ENCODE results near the gene ADGRE1. TPM values are rescaled to one million over a fixed set of nuclear protein-coding genes. Genes with fewer than 3 reads are reported as not detected.

The ADGRE1 gene
- total and polyA plus RNA-seq, 2 of the 13 experiments (the other 11 are each of a cell fraction or from before 2014, with no cell fraction given): not detected

DNA sequence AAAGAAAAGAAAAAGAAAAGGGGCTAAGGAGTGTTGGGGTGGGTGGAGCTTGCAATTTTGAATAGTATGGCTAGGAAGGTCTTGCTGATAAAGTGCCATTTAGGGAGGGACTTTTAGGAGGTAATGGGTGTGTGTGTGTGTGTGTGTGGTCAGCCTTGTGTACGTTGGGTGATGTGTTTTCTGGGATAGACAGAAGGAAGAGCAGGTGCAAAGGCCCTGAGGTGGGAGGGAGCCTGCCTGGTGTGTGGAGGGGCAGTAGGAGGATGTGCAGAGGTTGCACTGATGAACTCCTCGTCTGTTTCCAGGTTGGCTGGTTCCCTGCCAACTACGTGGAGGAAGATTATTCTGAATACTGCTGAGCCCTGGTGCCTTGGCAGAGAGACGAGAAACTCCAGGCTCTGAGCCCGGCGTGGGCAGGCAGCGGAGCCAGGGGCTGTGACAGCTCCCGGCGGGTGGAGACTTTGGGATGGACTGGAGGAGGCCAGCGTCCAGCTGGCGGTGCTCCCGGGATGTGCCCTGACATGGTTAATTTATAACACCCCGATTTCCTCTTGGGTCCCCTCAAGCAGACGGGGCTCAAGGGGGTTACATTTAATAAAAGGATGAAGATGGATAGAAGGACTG lies 30.5 kb upstream of the ADGRE1 start:
- Histone ChIP-seq H4K20me1 (ENCODE audit: insufficient read depth, low read length) (no peaks in the 10 kb centered on the region), H3K27me3 (ENCODE audit: control insufficient read depth in 1 of 2, insufficient read depth in 2 of 2, low read length in 2 of 2) (peaks cover 0 to 4% of the 10 kb centered on the region in 2 experiments; a peak in 1 of 5 replicates), H3K4me1 (ENCODE audit: insufficient read depth, low read length) (no peaks in the 10 kb centered on the region), H3K36me3 (replicated peaks in 1 of 2; ENCODE audit: control insufficient read depth in 1 of 2, insufficient read depth in 2 of 2, low read length in 2 of 2) (no peaks in the 10 kb centered on the region), H3K9me3 (ENCODE audit: low read length) (no peaks in the 10 kb centered on the region), H3K4me3 (replicated peaks in 1 of 3; ENCODE audit: insufficient read depth in 1 of 3, low read depth in 2 of 3, low read length in 3 of 3) (no peak overlapping the region), H3K27ac (ENCODE audit: extremely low read length, insufficient read depth, low read length) (no peak overlapping the region), H3K9ac (ENCODE audit: insufficient read depth, low read depth, low read length) (no peak overlapping the region), H3K79me2 (ENCODE audit: insufficient read depth, low read length) (no peaks in the 10 kb centered on the region), H2AFZ (ENCODE audit: low read length) (no peak overlapping the region), H3K4me2 (ENCODE audit: low read depth, low read length) (no peak overlapping the region)
- no peak for TF ChIP-seq ZNF414 (CRISPR knock-in tag; IDR thresholded peaks at IDR 0.05)
- TF ChIP-seq ZKSCAN8 (CRISPR knock-in tag; IDR thresholded peaks at IDR 0.05; ENCODE audit: borderline replicate concordance): no peak
- WGBS (ENCODE audit: low lambda C conversion rate): 1% methylated on average over 9 of the region's 14 CpGs
- ATAC-seq (no peak), FAIRE-seq (no peak), DNase-seq (ENCODE audit: low spot score) (no peak)
- intact Hi-C loops (cut with micrococcal nuclease; ENCODE audit: unreplicated experiment) (no loop called here), in situ Hi-C loops (cut with HindIII; ENCODE audit: extremely low pct_ligation_motif_present, low pct_unique_long_range_greater_than_20kb) (loop anchor here (25.0 kb wide), 1 partner anchor 220 kb away; no protein-coding TSS in a partner anchor)
- POLR2A ChIA-PET: no interaction called here
- BruUV-seq (replicated peaks): no TSS peak
- CTCF ChIA-PET (ENCODE audit: low intra/inter-chr PET ratio, low total read pairs): no interaction called here

DNA sequence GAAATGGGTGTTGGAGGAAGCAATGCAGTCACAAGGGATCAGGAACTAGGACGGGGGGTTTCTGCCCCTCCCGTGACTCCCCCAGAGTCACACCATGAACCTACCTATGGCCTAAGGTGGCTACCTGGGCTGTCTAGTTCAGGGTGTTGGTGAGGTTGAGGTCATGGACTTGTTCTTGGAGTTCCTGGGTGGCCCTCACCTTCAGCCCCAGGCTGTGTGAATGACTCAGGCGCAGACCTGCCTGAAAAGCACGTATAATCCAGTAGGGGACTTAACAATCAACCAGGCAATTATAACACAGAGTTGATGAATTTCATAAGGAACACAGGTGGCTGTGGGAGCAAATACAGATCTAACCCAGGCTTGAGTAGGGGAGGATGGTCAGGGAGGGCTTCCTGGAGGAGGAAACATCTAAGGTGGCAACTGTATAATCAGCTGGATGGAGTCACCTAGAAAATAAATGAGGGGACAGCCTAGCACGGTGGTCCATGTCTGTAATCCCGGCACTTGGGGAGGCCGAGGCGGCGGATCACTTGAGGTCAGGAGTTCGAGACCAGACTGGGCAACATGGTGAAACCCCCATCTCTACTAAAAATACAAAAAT lies 25.6 kb upstream of the ADGRE1 start:
- WGBS (ENCODE audit: low lambda C conversion rate): 56% methylated on average over 8 of the region's 10 CpGs
- 0 out of 2 replicates have a peak, but pooled peaks cover 10% of the 10 kb centered on the region for H3K4me1 ChIP-seq (ENCODE audit: insufficient read depth, low read length)
- H3K36me3 ChIP-seq (replicated peaks in 1 of 2; ENCODE audit: control insufficient read depth in 1 of 2, insufficient read depth in 2 of 2, low read length in 2 of 2): no peaks in the 10 kb centered on the region
- no peak overlapping the region for H2AFZ ChIP-seq (ENCODE audit: low read length)
- TF ChIP-seq ZSCAN9 (CRISPR knock-in tag; IDR thresholded peaks at IDR 0.05; ENCODE audit: borderline replicate concordance) (no peak), ZFP36 (IDR thresholded peaks at IDR 0.05; ENCODE audit: borderline replicate concordance, low read depth, low read length, partially characterized antibody) (peak; percentile 63), ZMYM3 (CRISPR knock-in tag; IDR thresholded peaks at IDR 0.05) (0 out of 2 replicates have a peak, but pooled peaks have one; percentile 27), ZNF251 (CRISPR knock-in tag; IDR thresholded peaks at IDR 0.05) (no peak)
- H3K27me3 ChIP-seq (ENCODE audit: control insufficient read depth in 1 of 2, insufficient read depth in 2 of 2, low read length in 2 of 2): peaks cover 0 to 13% of the 10 kb centered on the region in 2 experiments; a peak in 2 of 5 replicates
- H3K9ac ChIP-seq (ENCODE audit: insufficient read depth, low read depth, low read length): no peak overlapping the region
- H3K79me2 ChIP-seq (ENCODE audit: insufficient read depth, low read length): no peaks in the 10 kb centered on the region
- H3K27ac ChIP-seq (ENCODE audit: extremely low read length, insufficient read depth, low read length): no peak overlapping the region
- ATAC-seq: no peak
- no peaks in the 10 kb centered on the region for H4K20me1 ChIP-seq (ENCODE audit: insufficient read depth, low read length)
- no peak overlapping the region for H3K4me2 ChIP-seq (ENCODE audit: low read depth, low read length)
- BruUV-seq (replicated peaks): no TSS peak
- no peak for FAIRE-seq
- ChIA-PET POLR2A (no interaction called here), CTCF (ENCODE audit: low intra/inter-chr PET ratio, low total read pairs) (no interaction called here)
- DNase-seq (ENCODE audit: low spot score): peak; percentile 4
- in situ Hi-C loops (cut with HindIII; ENCODE audit: extremely low pct_ligation_motif_present, low pct_unique_long_range_greater_than_20kb): loop anchor here (5.0 to 25.0 kb wide), 2 partner anchors 124 to 224 kb away; partner anchors contain the start of genes GPR108 and TRIP10
- intact Hi-C loops (cut with micrococcal nuclease; ENCODE audit: unreplicated experiment): loop anchor here (2.0 to 10.0 kb wide), 5 partner anchors 109 to 377 kb away; partner anchors contain the start of gene DENND1C
- H3K9me3 ChIP-seq (ENCODE audit: low read length): no peaks in the 10 kb centered on the region
- no peak overlapping the region for H3K4me3 ChIP-seq (replicated peaks in 1 of 3; ENCODE audit: insufficient read depth in 1 of 3, low read depth in 2 of 3, low read length in 3 of 3)

Measured in HepG2 (cell line).